Right atrium auricular region (tissue), 2 donors: ENCODE measurements around the gene USP3. TPM values are rescaled to one million over a fixed set of nuclear protein-coding genes. Genes with fewer than 3 reads are reported as not detected.

ENCODE experiments used
- DNase-seq: peaks from one replicate; pipeline ENCODE4 v3.0.0-alpha.2; 2019; ENCODE audit warnings: low spot score
- H3K27ac ChIP-seq, 2 donors: fragments of 200-600 bp; sonication (generic); 1 replicate in 1 of 2; 2 replicates in 1 of 2; pipeline ENCODE4 v1.5.1; 2016 to 2019
- H3K27me3 ChIP-seq, 2 donors: fragments of 200-600 bp; sonication (generic); one replicate each; pipeline versions ENCODE4 v1.5.1 to v1.6.0; 2017 to 2019
- H3K36me3 ChIP-seq: fragments of 200-600 bp; sonication (generic); one replicate; pipeline ENCODE4 v1.5.1; 2016
- H3K4me1 ChIP-seq, 2 donors: fragments of 200-600 bp; sonication (generic); one replicate each; pipeline versions ENCODE4 v1.5.1 to v1.6.0; 2017 to 2019
- H3K4me3 ChIP-seq, 2 donors: fragments of 200-600 bp; sonication (generic); 1 replicate in 1 of 2; 2 replicates in 1 of 2; pipeline ENCODE4 v1.5.1; 2017 to 2019; ENCODE audit warnings: mild to moderate bottlenecking in 1 of 2, moderate library complexity in 1 of 2
- H3K9me3 ChIP-seq, 2 donors: fragments of 200-600 bp; sonication (generic); one replicate each; pipeline ENCODE4 v1.5.1; 2019
- CTCF ChIP-seq, 2 donors: fragments of 200-600 bp; sonication (generic); IDR thresholded peaks; one replicate each; pipeline ENCODE4 v1.5.1; 2019; ENCODE audit warnings: antibody characterized with exemption in 2 of 2
- total RNA-seq, 2 donors: library from RNA; depleted of rRNA; stranded (reverse); fragments of >200 nt; gene quantifications; one replicate each; pipeline ENCODE4 v1.1.0, GENCODE V29; 2016

USP3 gene
- total RNA-seq, 2 donors from 2014 or later = 12.3 to 18.5 TPM

GRCh38 chr15:63597038-63597790 is 92.8 kb downstream of the USP3 start, which contains the start of gene FBXL22:
TSS of gene FBXL22 (plus strand) at chr15:63597387. CDS start at chr15:63597393, 6 bp downstream.
- Histone ChIP-seq H3K4me3 (peak within 1 kb of the TSS; percentile 39 to 61), H3K27me3 (no peaks in the 10 kb centered on the region), H3K4me1 (peaks cover 0 to 66% of the 10 kb centered on the region in 2 donors), H3K9me3 (no peaks in the 10 kb centered on the region), H3K27ac (peak within 1 kb of the TSS; percentile 92 to 93), H3K36me3 (peaks cover 8% of the 10 kb centered on the region)
- DNase-seq = no peak
- no peak for TF ChIP-seq CTCF (IDR thresholded peaks at IDR 0.05)

- no peak for DNase-seq
- Histone ChIP-seq H3K9me3 (no peaks in the 10 kb centered on the region), H3K27me3 (no peaks in the 10 kb centered on the region), H3K36me3 (peaks cover 8% of the 10 kb centered on the region), H3K4me1 (peaks cover 0 to 66% of the 10 kb centered on the region in 2 donors), H3K27ac (peak overlapping the region; percentile 92 to 93), H3K4me3 (peak overlapping the region; percentile 39 to 61)
- TF ChIP-seq CTCF (IDR thresholded peaks at IDR 0.05) = no peak
Observed at GRCh38 chr15:63597821-63598220, 93.4 kb downstream of the USP3 start.

- H3K4me1 ChIP-seq = peaks cover 0 to 66% of the 10 kb centered on the region in 2 donors
- H3K4me3 ChIP-seq = peak overlapping the region; percentile 39 to 61
- no peak for TF ChIP-seq CTCF (IDR thresholded peaks at IDR 0.05)
- peak overlapping the region; percentile 92 to 93 for H3K27ac ChIP-seq
- no peaks in the 10 kb centered on the region for H3K9me3 ChIP-seq
- no peaks in the 10 kb centered on the region for H3K27me3 ChIP-seq
- DNase-seq = no peak
- no peaks in the 10 kb centered on the region for H3K36me3 ChIP-seq
Observed at GRCh38 chr15:63598473-63599400, 94.3 kb downstream of the USP3 start.

GRCh38 chr15:63599401-63600000 is 95.1 kb downstream of the USP3 start:
- H3K27ac ChIP-seq = peak overlapping the region; percentile 92 to 93
- no peaks in the 10 kb centered on the region for H3K27me3 ChIP-seq
- DNase-seq = no peak
- H3K9me3 ChIP-seq = no peaks in the 10 kb centered on the region
- peak; percentile 67 to 89 for TF ChIP-seq CTCF (IDR thresholded peaks at IDR 0.05)
- H3K36me3 ChIP-seq = no peaks in the 10 kb centered on the region
- peak overlapping the region; percentile 40 to 61 for H3K4me3 ChIP-seq
- peaks cover 0 to 66% of the 10 kb centered on the region in 2 donors for H3K4me1 ChIP-seq

- no peak for TF ChIP-seq CTCF (IDR thresholded peaks at IDR 0.05)
- H3K9me3 ChIP-seq = no peaks in the 10 kb centered on the region
Observed at GRCh38 chr15:63600001-63600615, 95.7 kb downstream of the USP3 start.

More at GRCh38 chr15:63600001-63600615, 95.7 kb downstream of the USP3 start:
- no peak for DNase-seq
- H3K27me3 ChIP-seq = no peaks in the 10 kb centered on the region
- no peaks in the 10 kb centered on the region for H3K36me3 ChIP-seq
- H3K27ac ChIP-seq = peak overlapping the region; percentile 92 to 93
- H3K4me1 ChIP-seq = peaks cover 0 to 61% of the 10 kb centered on the region in 2 donors
- peak overlapping the region; percentile 40 to 61 for H3K4me3 ChIP-seq
